DOHH2 (cell line): Measurements from ENCODE around the gene ZBTB48.

ENCODE experiments used
- H3F3A ChIP-seq: fragments of 200-600 bp; sonication (generic), shearing (Covaris generic); 2 replicates; pipeline ENCODE4 v1.6.0; 2016; ENCODE audit warnings: antibody characterized with exemption, mild to moderate bottlenecking; ENCODE audit not compliant: control insufficient read depth, insufficient read depth
- H3K27ac ChIP-seq: fragments of 200-600 bp; sonication (generic); 2 replicates; pipeline ENCODE4 v1.5.1; 2014; ENCODE audit warnings: low read depth, mild to moderate bottlenecking, low read length, moderate library complexity
- H3K27me3 ChIP-seq: fragments of 200-600 bp; sonication (generic); 2 replicates; pipeline ENCODE4 v1.6.1; 2014; ENCODE audit warnings: mild to moderate bottlenecking, low read length, mixed read lengths; ENCODE audit not compliant: control insufficient read depth
- H3K36me3 ChIP-seq: fragments of 200-600 bp; sonication (generic); 2 replicates; pipeline ENCODE4 v1.6.1; 2014; ENCODE audit warnings: mild to moderate bottlenecking, low read length, moderate library complexity, mixed read lengths; ENCODE audit not compliant: control insufficient read depth
- H3K4me1 ChIP-seq: fragments of 200-600 bp; sonication (generic); 2 replicates; pipeline ENCODE4 v1.6.1; 2014; ENCODE audit warnings: mild to moderate bottlenecking, low read length, mixed read lengths; ENCODE audit not compliant: control insufficient read depth
- H3K4me2 ChIP-seq: fragments of 200-600 bp; sonication (generic); 2 replicates; pipeline ENCODE4 v1.6.0; 2014; ENCODE audit warnings: mild to moderate bottlenecking, low read length, moderate library complexity
- H3K4me3 ChIP-seq: fragments of 200-600 bp; sonication (generic); 2 replicates; pipeline ENCODE4 v1.5.1; 2014; ENCODE audit warnings: mild to moderate bottlenecking, low read length, mixed read lengths
- H3K79me2 ChIP-seq: fragments of 200-600 bp; sonication (generic); 2 replicates; pipeline ENCODE4 v1.6.1; 2014; ENCODE audit warnings: mild to moderate bottlenecking, low read length, mixed read lengths; ENCODE audit not compliant: control insufficient read depth
- H3K9me2 ChIP-seq: fragments of 200-600 bp; sonication (generic); replicated peaks from 2 replicates; pipeline ENCODE4 v1.6.1; 2014; ENCODE audit warnings: mild to moderate bottlenecking, low read length, mixed read lengths; ENCODE audit not compliant: control insufficient read depth
- H3K9me3 ChIP-seq: fragments of 200-600 bp; sonication (generic); 2 replicates; pipeline ENCODE4 v1.6.1; 2014; ENCODE audit warnings: antibody characterized with exemption, low read length, mixed read lengths; ENCODE audit not compliant: control insufficient read depth, insufficient read depth
- H4K20me1 ChIP-seq: fragments of 200-600 bp; sonication (generic); 2 replicates; pipeline ENCODE4 v1.6.0; 2014; ENCODE audit warnings: low read depth, mild to moderate bottlenecking, antibody characterized with exemption, low read length, moderate library complexity; ENCODE audit not compliant: control insufficient read depth, insufficient read depth
- EZH2phosphoT487 ChIP-seq: fragments of 200-600 bp; sonication (generic); IDR thresholded peaks from 2 replicates; pipeline ENCODE4 v1.6.1; 2017; ENCODE audit warnings: borderline replicate concordance, mild to moderate bottlenecking, antibody characterized with exemption, low read length, moderate library complexity, mixed read lengths
- TF ChIP-seq, protein P1 (sequence below): fragments of 200-600 bp; sonication (generic); IDR thresholded peaks from one replicate; pipeline ENCODE4 v1.5.1; 2014; ENCODE audit warnings: antibody characterized with exemption, mild to moderate bottlenecking, low read depth, low read length; ENCODE audit not compliant: poor library complexity, severe bottlenecking

Gene ZBTB48

DNA sequence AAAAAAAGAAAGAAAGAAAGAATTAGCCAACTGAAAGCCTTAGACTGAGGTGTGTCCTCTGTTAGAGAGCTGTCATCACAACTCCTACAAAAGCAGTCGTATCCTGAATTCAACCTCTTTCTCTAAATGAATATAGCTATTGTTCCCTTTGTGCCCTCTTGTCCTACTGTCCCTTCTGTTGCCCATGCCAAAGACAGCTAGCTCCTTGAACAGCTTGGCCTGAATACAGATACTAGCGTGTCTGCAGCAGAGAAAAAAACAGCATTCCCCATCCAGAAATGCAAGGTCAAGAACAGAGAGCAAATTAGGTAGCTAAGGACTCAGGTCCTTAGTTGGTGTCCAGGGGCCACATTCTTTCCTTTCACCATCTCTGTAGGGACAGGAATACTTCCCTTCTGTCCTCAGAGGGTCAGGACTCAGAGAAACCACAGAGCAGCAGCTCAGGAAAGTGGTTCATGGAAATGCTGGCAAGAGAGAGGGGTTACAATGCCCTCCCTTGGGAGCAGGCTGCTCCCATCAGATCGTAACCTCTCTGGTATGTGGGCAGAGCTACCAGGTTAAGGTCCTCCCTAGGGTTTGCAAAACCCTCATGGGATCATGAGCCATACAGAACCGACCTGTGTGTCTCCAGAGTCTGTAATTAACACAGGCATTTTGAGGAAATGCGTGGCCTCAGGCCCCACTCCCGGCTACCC, 1.8 kb upstream of the ZBTB48 start:
- Histone ChIP-seq H3F3A (no peaks in the 10 kb centered on the region), H3K27me3 (no peaks in the 10 kb centered on the region), H3K4me2 (no peak overlapping the region), H3K36me3 (peaks cover 11% of the 10 kb centered on the region), H3K9me2 (no peaks in the 10 kb centered on the region), H3K79me2 (peaks cover 28% of the 10 kb centered on the region), H3K9me3 (no peaks in the 10 kb centered on the region), H4K20me1 (peaks cover 3% of the 10 kb centered on the region; the same call in 1 of the 2 replicates), H3K4me1 (peaks cover 28% of the 10 kb centered on the region), H3K27ac (no peak overlapping the region), H3K4me3 (no peak overlapping the region)
- no peak for TF ChIP-seq EZH2phosphoT487
- TF ChIP-seq, protein P1, sequence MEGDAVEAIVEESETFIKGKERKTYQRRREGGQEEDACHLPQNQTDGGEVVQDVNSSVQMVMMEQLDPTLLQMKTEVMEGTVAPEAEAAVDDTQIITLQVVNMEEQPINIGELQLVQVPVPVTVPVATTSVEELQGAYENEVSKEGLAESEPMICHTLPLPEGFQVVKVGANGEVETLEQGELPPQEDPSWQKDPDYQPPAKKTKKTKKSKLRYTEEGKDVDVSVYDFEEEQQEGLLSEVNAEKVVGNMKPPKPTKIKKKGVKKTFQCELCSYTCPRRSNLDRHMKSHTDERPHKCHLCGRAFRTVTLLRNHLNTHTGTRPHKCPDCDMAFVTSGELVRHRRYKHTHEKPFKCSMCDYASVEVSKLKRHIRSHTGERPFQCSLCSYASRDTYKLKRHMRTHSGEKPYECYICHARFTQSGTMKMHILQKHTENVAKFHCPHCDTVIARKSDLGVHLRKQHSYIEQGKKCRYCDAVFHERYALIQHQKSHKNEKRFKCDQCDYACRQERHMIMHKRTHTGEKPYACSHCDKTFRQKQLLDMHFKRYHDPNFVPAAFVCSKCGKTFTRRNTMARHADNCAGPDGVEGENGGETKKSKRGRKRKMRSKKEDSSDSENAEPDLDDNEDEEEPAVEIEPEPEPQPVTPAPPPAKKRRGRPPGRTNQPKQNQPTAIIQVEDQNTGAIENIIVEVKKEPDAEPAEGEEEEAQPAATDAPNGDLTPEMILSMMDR, result no peak

DNA sequence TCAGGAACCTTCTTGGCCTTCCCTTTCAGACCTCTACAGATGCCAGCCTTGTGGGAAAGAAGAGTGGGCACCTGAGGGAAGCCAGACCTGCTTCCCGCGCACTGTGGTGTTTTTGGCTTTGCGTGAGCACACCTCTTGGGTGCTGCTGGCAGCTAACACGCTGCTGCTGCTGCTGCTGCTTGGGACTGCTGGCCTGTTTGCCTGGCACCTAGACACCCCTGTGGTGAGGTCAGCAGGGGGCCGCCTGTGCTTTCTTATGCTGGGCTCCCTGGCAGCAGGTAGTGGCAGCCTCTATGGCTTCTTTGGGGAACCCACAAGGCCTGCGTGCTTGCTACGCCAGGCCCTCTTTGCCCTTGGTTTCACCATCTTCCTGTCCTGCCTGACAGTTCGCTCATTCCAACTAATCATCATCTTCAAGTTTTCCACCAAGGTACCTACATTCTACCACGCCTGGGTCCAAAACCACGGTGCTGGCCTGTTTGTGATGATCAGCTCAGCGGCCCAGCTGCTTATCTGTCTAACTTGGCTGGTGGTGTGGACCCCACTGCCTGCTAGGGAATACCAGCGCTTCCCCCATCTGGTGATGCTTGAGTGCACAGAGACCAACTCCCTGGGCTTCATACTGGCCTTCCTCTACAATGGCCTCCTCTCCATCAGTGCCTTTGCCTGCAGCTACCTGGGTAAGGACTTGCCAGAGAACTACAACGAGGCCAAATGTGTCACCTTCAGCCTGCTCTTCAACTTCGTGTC, 995 bp upstream of the ZBTB48 start:
- no peaks in the 10 kb centered on the region for H3F3A ChIP-seq
- peak overlapping the region; percentile 84 for H3K4me2 ChIP-seq
- H3K4me3 ChIP-seq, result peak overlapping the region; percentile 81
- H3K27ac ChIP-seq, result no peak overlapping the region
- peaks cover 3% of the 10 kb centered on the region; the same call in 1 of the 2 replicates for H4K20me1 ChIP-seq
- no peaks in the 10 kb centered on the region for H3K9me3 ChIP-seq
- peaks cover 28% of the 10 kb centered on the region for H3K79me2 ChIP-seq
- H3K36me3 ChIP-seq, result peaks cover 11% of the 10 kb centered on the region
- H3K27me3 ChIP-seq, result no peaks in the 10 kb centered on the region
- no peaks in the 10 kb centered on the region for H3K9me2 ChIP-seq
- H3K4me1 ChIP-seq, result peaks cover 28% of the 10 kb centered on the region
- TF ChIP-seq, protein P1, result no peak
- TF ChIP-seq EZH2phosphoT487, result no peak

DNA sequence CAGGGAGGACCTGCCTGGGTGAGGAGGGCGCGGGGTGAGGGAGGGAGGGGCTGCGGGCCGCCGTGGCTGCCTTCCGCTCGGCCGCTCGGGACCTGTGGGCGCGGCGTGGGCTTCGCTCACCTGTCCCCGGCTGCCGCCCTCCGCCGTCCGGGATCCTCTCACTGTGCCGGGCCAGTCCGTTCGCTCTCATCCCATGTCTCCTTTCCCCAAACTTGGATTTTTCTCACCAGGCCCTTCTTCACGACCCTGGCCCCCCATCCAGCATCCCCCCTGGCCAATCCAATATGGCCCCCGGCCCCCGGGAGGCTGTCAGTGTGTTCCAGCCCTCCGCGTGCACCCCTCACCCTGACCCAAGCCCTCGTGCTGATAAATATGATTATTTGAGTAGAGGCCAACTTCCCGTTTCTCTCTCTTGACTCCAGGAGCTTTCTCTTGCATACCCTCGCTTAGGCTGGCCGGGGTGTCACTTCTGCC, 362 bp downstream of the ZBTB48 start:
- TF ChIP-seq, protein P1, result no peak
- TF ChIP-seq EZH2phosphoT487, result no peak
- Histone ChIP-seq H3K9me3 (no peaks in the 10 kb centered on the region), H3F3A (no peaks in the 10 kb centered on the region), H3K36me3 (peaks cover 14% of the 10 kb centered on the region), H3K79me2 (peaks cover 33% of the 10 kb centered on the region), H3K4me1 (peaks cover 28% of the 10 kb centered on the region), H3K27ac (peak overlapping the region; percentile 46), H3K9me2 (no peaks in the 10 kb centered on the region), H3K27me3 (no peaks in the 10 kb centered on the region), H4K20me1 (peaks cover 3% of the 10 kb centered on the region; the same call in 1 of the 2 replicates), H3K4me3 (peak overlapping the region; percentile 81), H3K4me2 (peak overlapping the region; percentile 84)
